Measurements from ENCODE around the gene SH3BP1.

SH3BP1 gene

GRCh38 chr22:37609240-37610152 lies 30.0 kb upstream of the SH3BP1 start:
- TF ChIP-seq GATA2 (IDR thresholded peaks at IDR 0.05; ENCODE audit: low read depth, low read length) = no peak
- TF ChIP-seq GATA3 (IDR thresholded peaks at IDR 0.05; ENCODE audit: low read depth, low read length) = no peak

- TF ChIP-seq GATA2 (IDR thresholded peaks at IDR 0.05; ENCODE audit: low read depth, low read length) (no peak), GATA3 (IDR thresholded peaks at IDR 0.05; ENCODE audit: low read depth, low read length) (no peak)
These were observed 28.9 kb upstream of the SH3BP1 start for GRCh38 chr22:37610480-37611129.

DNA sequence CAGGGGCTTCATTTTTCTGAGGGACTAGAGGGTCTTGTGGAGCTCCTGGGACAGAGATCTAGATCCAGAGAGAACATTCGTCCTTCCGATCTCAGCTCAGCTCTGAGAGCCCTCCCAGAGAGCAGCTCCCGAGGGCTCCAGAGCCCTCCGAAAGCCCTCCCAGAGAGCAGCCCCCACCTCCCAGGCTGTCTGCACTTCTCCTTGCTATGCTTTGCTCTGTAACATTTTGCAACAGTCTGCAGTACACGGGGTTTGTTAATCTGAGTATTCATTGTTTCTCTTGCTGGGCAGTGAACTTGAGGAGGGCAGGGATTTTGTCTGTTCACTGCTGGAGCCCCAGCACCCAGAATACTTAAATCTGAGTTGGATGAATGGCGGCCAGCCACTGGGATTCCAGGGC lies 28.3 kb upstream of the SH3BP1 start:
- no peak for TF ChIP-seq GATA3 (IDR thresholded peaks at IDR 0.05; ENCODE audit: low read depth, low read length)
- TF ChIP-seq GATA2 (IDR thresholded peaks at IDR 0.05; ENCODE audit: low read depth, low read length) = no peak

GRCh38 chr22:37616201-37617083 lies 23.0 kb upstream of the SH3BP1 start:
- no peak for TF ChIP-seq GATA3 (IDR thresholded peaks at IDR 0.05; ENCODE audit: low read depth, low read length)
- no peak for TF ChIP-seq GATA2 (IDR thresholded peaks at IDR 0.05; ENCODE audit: low read depth, low read length)

GRCh38 chr22:37617431-37617830 lies 22.0 kb upstream of the SH3BP1 start:
- TF ChIP-seq GATA3 (IDR thresholded peaks at IDR 0.05; ENCODE audit: low read depth, low read length) (no peak), GATA2 (IDR thresholded peaks at IDR 0.05; ENCODE audit: low read depth, low read length) (no peak)

DNA sequence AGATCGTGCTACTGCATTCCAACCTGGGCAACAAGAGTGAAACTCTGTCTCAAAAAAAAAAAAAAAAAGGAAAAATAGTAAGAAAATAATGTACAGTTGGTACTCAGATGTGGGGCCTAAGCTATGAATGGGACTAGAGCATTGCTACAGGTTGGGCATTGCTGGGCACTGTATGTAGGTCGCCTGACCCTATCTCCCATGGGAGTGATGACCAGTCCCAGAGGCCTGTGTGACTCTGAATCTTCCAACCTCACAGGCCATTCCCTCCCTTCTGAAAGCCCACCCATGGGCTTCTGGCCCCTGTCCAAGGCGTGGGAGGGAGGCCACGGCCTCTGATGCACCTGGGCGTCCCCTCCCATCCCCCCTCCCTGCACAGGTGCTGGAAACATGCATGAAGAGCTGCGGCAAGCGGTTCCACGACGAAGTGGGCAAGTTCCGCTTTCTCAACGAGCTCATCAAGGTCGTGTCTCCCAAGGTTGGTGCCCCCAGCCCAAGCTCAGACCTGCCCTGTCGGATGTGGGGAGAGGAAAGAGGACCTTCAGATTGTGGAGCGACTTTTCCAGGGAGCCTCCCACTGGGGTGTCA lies 21.3 kb upstream of the SH3BP1 start:
- TF ChIP-seq GATA2 (IDR thresholded peaks at IDR 0.05; ENCODE audit: low read depth, low read length) (no peak), GATA3 (IDR thresholded peaks at IDR 0.05; ENCODE audit: low read depth, low read length) (no peak)

DNA sequence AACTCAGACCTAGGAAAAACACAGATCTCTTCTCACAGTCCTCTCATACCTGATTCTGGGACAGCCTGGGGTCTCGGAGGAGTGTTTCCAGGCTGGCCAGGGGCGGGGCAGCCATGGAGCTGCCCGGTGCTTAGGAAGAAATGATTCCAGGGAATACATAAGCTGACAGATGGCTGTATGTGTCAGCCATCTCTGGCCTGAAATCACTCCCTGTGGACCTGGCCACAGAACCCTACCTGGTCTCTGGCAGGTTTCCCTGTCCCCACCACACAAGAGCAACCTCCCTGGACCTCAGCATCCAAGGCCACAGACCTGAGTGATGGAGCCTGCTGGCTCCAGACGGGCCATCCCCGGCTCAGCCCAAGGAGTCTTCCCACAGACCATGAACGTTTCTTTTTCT lies 20.8 kb upstream of the SH3BP1 start:
- TF ChIP-seq GATA3 (IDR thresholded peaks at IDR 0.05; ENCODE audit: low read depth, low read length) = no peak
- TF ChIP-seq GATA2 (IDR thresholded peaks at IDR 0.05; ENCODE audit: low read depth, low read length) = no peak

DNA sequence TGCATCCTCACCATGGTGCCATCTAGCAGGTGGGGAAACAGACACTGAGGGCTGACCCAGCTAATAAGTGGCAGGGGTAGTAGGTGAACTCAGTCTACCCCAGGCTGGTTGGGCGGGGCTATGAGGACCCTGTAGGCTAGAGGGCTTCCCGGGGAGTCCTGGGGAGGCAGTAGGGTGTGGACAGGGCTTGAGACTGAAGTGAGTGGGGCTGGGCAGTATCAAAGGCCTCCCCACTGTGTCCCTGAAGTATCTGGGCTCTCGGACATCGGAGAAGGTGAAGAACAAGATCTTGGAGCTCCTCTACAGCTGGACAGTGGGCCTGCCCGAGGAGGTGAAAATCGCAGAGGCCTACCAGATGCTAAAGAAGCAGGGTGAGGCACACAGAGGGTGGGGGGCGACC lies 19.5 kb upstream of the SH3BP1 start:
- TF ChIP-seq GATA3 (IDR thresholded peaks at IDR 0.05; ENCODE audit: low read depth, low read length) (no peak), GATA2 (IDR thresholded peaks at IDR 0.05; ENCODE audit: low read depth, low read length) (no peak)

- no peak for TF ChIP-seq GATA2 (IDR thresholded peaks at IDR 0.05; ENCODE audit: low read depth, low read length)
- no peak for TF ChIP-seq GATA3 (IDR thresholded peaks at IDR 0.05; ENCODE audit: low read depth, low read length)
These were observed 18.1 kb upstream of the SH3BP1 start for GRCh38 chr22:37621352-37621860.

GRCh38 chr22:37623075-37624016 lies 16.1 kb upstream of the SH3BP1 start:
- no peak for TF ChIP-seq GATA3 (IDR thresholded peaks at IDR 0.05; ENCODE audit: low read depth, low read length)
- no peak for TF ChIP-seq GATA2 (IDR thresholded peaks at IDR 0.05; ENCODE audit: low read depth, low read length)

- TF ChIP-seq GATA2 (IDR thresholded peaks at IDR 0.05; ENCODE audit: low read depth, low read length) (no peak), GATA3 (IDR thresholded peaks at IDR 0.05; ENCODE audit: low read depth, low read length) (no peak)
These were observed 15.5 kb upstream of the SH3BP1 start for GRCh38 chr22:37624017-37624365.

DNA sequence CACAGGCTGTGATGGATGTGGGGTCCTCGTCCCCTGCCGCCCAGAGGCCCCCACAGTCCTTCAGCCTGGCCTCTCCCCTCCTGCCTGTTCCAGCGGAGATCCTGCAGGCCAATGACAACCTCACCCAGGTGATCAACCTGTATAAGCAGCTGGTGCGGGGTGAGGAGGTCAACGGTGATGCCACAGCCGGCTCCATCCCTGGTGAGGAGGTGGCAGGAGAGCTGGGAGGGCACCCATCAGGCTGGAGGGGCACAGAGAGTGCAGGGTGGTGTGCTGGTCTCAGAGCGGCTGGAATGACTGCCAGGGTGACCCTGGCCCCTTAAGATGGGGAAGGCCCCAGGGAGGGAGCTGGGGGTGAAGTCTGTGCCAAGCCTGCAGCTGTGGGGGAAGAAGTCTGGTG lies 14.6 kb upstream of the SH3BP1 start:
- TF ChIP-seq GATA2 (IDR thresholded peaks at IDR 0.05; ENCODE audit: low read depth, low read length) (no peak), GATA3 (IDR thresholded peaks at IDR 0.05; ENCODE audit: low read depth, low read length) (no peak)

DNA sequence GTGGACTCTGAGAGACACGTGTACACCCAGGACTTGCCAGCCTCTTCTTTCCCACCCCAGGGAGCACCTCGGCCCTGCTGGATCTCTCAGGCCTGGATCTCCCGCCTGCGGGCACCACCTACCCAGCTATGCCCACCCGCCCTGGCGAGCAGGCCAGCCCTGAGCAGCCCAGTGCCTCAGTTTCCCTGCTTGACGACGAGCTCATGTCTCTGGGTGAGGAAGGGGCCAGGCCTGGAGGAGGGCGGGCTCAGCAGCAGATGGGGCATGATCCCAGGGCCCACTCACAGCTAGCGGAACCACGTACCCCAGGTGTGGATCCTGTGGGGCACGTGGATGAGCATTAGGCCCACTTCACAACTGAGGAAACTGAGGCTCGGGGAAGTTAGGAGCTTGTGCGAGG lies 13.7 kb upstream of the SH3BP1 start:
- TF ChIP-seq GATA3 (IDR thresholded peaks at IDR 0.05; ENCODE audit: low read depth, low read length) (no peak), GATA2 (IDR thresholded peaks at IDR 0.05; ENCODE audit: low read depth, low read length) (no peak)
